Fibroblast of lung (primary cell): ENCODE data around the gene PBX1. TPM values are rescaled to one million over a fixed set of nuclear protein-coding genes. Genes with fewer than 3 reads are reported as not detected.

Experiments
- DNase-seq, 2 donors: peaks; one replicate each; pipeline versions ENCODE4 v3.0.0 to v3.0.0-alpha.2; 2010; ENCODE audit warnings: low read depth in 2 of 2
- H2AFZ ChIP-seq: 2 replicates; pipeline ENCODE4 v1.5.1; 2012; ENCODE audit warnings: low read length, control low read depth, inconsistent platforms
- H3K27ac ChIP-seq: 2 replicates; pipeline ENCODE4 v1.5.1; 2011; ENCODE audit warnings: low read length, control low read depth; ENCODE audit not compliant: insufficient read depth
- H3K27me3 ChIP-seq: 2 replicates; pipeline ENCODE4 v1.5.1; 2011; ENCODE audit warnings: mild to moderate bottlenecking, low read length; ENCODE audit not compliant: control insufficient read depth, insufficient read depth
- H3K36me3 ChIP-seq: 2 replicates; pipeline ENCODE4 v1.5.1; 2011; ENCODE audit warnings: low read length; ENCODE audit not compliant: control insufficient read depth, insufficient read depth
- H3K4me1 ChIP-seq: 2 replicates; pipeline ENCODE4 v1.5.1; 2011; ENCODE audit warnings: low read length; ENCODE audit not compliant: control insufficient read depth, insufficient read depth; ENCODE audit errors: extremely low read depth
- H3K4me2 ChIP-seq: 2 replicates; pipeline ENCODE4 v1.5.1; 2011; ENCODE audit warnings: low read length, control low read depth; ENCODE audit not compliant: insufficient read depth; ENCODE audit errors: extremely low read depth
- H3K4me3 ChIP-seq, 4 experiments: fragments of 200-600 bp in 1 of 4; sonication (generic) in 1 of 4; replicated peaks in 1 of 4; 2 replicates each; pipeline ENCODE4 v1.5.1; 2011 to 2016; ENCODE audit warnings: low read length in 4 of 4, low read depth in 3 of 4, mild to moderate bottlenecking in 3 of 4, control low read depth in 2 of 4, inconsistent platforms in 1 of 4, mixed read lengths in 1 of 4; ENCODE audit not compliant: insufficient read depth in 1 of 4; ENCODE audit errors: control extremely low read depth in 1 of 4
- H3K79me2 ChIP-seq: 2 replicates; pipeline ENCODE4 v1.5.1; 2012; ENCODE audit warnings: mild to moderate bottlenecking, low read length, inconsistent platforms; ENCODE audit not compliant: control insufficient read depth, insufficient read depth
- H3K9ac ChIP-seq: 2 replicates; pipeline ENCODE4 v1.5.1; 2011; ENCODE audit warnings: mild to moderate bottlenecking, low read length, control low read depth; ENCODE audit not compliant: insufficient read depth
- H3K9me3 ChIP-seq: 2 replicates; pipeline ENCODE4 v1.5.1; 2012; ENCODE audit warnings: low read depth, low read length; ENCODE audit not compliant: control insufficient read depth, insufficient read depth
- H4K20me1 ChIP-seq: 2 replicates; pipeline ENCODE4 v1.5.1; 2011; ENCODE audit warnings: low read length; ENCODE audit not compliant: control insufficient read depth, insufficient read depth; ENCODE audit errors: extremely low read depth
- EZH2 ChIP-seq: IDR thresholded peaks from 2 replicates; pipeline ENCODE4 v1.5.1; 2012; ENCODE audit warnings: low read length, control low read depth, mild to moderate bottlenecking; ENCODE audit errors: missing control alignments
- polyA plus RNA-seq, 2 donors: library from polyadenylated mRNA; depleted of rRNA in 1 of 2; stranded (reverse) in 1 of 2; unstranded in 1 of 2; fragments of >200 nt; gene quantifications; 2 replicates each; pipeline ENCODE4 v1.2.1, GENCODE V29; 2011 to 2012; ENCODE audit warnings: missing spikeins in 1 of 2
- total RNA-seq: library from RNA; depleted of rRNA; stranded (reverse); fragments of >200 nt; gene quantifications from 2 replicates; pipeline ENCODE4 v1.2.1, GENCODE V29; 2014
- TF ChIP-seq, protein P1 (sequence below), 2 donors: IDR thresholded peaks in 1 of 2; conservative IDR thresholded peaks in 1 of 2; 1 replicate in 1 of 2; 2 replicates in 1 of 2; pipeline ENCODE4 v1.5.1; 2011 to 2012; ENCODE audit warnings: low read length in 2 of 2, control low read depth in 1 of 2, inconsistent platforms in 1 of 2, low read depth in 1 of 2, mild to moderate bottlenecking in 1 of 2

The PBX1 gene
- total and polyA plus RNA-seq, 2 donors (not counting 1 experiment from before 2014, with no cell fraction given), result 43.1 to 46.7 TPM

DNA sequence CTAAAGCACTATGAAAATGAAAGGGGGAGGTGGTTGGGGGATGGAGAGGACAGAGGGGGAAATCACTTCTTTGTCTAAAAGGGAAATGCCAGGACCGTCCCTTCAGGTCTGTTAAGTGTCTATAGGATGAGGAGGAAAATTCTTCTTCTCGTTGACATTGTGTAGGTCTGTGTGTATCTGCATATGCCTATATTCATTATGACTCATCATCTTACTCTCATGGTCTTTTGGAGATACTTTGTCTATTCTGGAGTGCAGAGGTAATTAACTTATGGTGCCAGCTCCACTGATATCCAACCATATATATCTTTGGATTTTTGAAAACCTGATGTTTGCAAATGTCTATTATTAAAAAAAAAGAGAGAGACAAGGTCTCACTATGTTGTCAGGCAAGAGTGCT lies 143.7 kb downstream of the PBX1 start:
- Histone ChIP-seq H3K9me3 (no peaks in the 10 kb centered on the region), H2AFZ (no peak overlapping the region), H3K27me3 (no peaks in the 10 kb centered on the region), H3K4me2 (no peak overlapping the region), H3K79me2 (no peaks in the 10 kb centered on the region), H3K4me3 (no peak overlapping the region), H3K27ac (no peak overlapping the region), H3K36me3 (no peaks in the 10 kb centered on the region), H4K20me1 (no peaks in the 10 kb centered on the region), H3K4me1 (peaks cover 13% of the 10 kb centered on the region), H3K9ac (no peak overlapping the region)
- TF ChIP-seq EZH2, result no peak
- TF ChIP-seq, protein P1, sequence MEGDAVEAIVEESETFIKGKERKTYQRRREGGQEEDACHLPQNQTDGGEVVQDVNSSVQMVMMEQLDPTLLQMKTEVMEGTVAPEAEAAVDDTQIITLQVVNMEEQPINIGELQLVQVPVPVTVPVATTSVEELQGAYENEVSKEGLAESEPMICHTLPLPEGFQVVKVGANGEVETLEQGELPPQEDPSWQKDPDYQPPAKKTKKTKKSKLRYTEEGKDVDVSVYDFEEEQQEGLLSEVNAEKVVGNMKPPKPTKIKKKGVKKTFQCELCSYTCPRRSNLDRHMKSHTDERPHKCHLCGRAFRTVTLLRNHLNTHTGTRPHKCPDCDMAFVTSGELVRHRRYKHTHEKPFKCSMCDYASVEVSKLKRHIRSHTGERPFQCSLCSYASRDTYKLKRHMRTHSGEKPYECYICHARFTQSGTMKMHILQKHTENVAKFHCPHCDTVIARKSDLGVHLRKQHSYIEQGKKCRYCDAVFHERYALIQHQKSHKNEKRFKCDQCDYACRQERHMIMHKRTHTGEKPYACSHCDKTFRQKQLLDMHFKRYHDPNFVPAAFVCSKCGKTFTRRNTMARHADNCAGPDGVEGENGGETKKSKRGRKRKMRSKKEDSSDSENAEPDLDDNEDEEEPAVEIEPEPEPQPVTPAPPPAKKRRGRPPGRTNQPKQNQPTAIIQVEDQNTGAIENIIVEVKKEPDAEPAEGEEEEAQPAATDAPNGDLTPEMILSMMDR (conservative IDR thresholded peaks at IDR 0.05 in 1 of 2, IDR thresholded peaks at IDR 0.05 in 1 of 2; ENCODE audit: low read depth in 1 of 2, low read length in 2 of 2), result no peak
- DNase-seq, result no peak

- Histone ChIP-seq H3K4me2 (no peak overlapping the region), H3K4me3 (no peak overlapping the region), H3K36me3 (no peaks in the 10 kb centered on the region), H4K20me1 (no peaks in the 10 kb centered on the region), H3K27me3 (no peaks in the 10 kb centered on the region), H3K9ac (no peak overlapping the region), H2AFZ (no peak overlapping the region), H3K27ac (no peak overlapping the region), H3K4me1 (peaks cover 18% of the 10 kb centered on the region), H3K79me2 (no peaks in the 10 kb centered on the region), H3K9me3 (no peaks in the 10 kb centered on the region)
- DNase-seq, result no peak
- TF ChIP-seq EZH2, result no peak
- TF ChIP-seq, protein P1 (conservative IDR thresholded peaks at IDR 0.05 in 1 of 2, IDR thresholded peaks at IDR 0.05 in 1 of 2; ENCODE audit: low read depth in 1 of 2, low read length in 2 of 2), result no peak
These were observed 144.5 kb downstream of the PBX1 start for GRCh38 chr1:164703463-164703862.

GRCh38 chr1:164703960-164704411 lies 145.0 kb downstream of the PBX1 start:
- Histone ChIP-seq H3K9me3 (no peaks in the 10 kb centered on the region), H2AFZ (no peak overlapping the region), H3K4me2 (no peak overlapping the region), H3K4me1 (peaks cover 23% of the 10 kb centered on the region), H3K9ac (no peak overlapping the region), H4K20me1 (no peaks in the 10 kb centered on the region), H3K79me2 (no peaks in the 10 kb centered on the region), H3K36me3 (no peaks in the 10 kb centered on the region), H3K27ac (no peak overlapping the region), H3K4me3 (no peak overlapping the region), H3K27me3 (no peaks in the 10 kb centered on the region)
- no peak for TF ChIP-seq EZH2
- TF ChIP-seq, protein P1 (conservative IDR thresholded peaks at IDR 0.05 in 1 of 2, IDR thresholded peaks at IDR 0.05 in 1 of 2; ENCODE audit: low read depth in 1 of 2, low read length in 2 of 2), result no peak
- DNase-seq, result peak in 1 of 2 donors; percentile 37
